Neural cell (in vitro differentiated cells): Measurements from ENCODE around the gene POLR3E.

Source experiments
- CTCF ChIP-seq: fragments of 450-650 bp; IDR thresholded peaks from 2 replicates; pipeline ENCODE4 v1.5.1; 2014; ENCODE audit warnings: antibody characterized with exemption, mild to moderate bottlenecking, moderate library complexity; ENCODE audit not compliant: poor library complexity, severe bottlenecking
- EZH2 ChIP-seq: fragments of 200-600, 300-800 bp; shearing (Covaris generic), sonication (generic); IDR thresholded peaks from 2 replicates; pipeline ENCODE4 v1.6.1; 2014; ENCODE audit warnings: antibody characterized with exemption, low read length, borderline replicate concordance, mild to moderate bottlenecking; ENCODE audit not compliant: insufficient read depth, poor library complexity, severe bottlenecking
- RAD21 ChIP-seq: fragments of 450-650 bp; conservative IDR thresholded peaks from 2 replicates; pipeline ENCODE4 v1.6.1; 2014; ENCODE audit warnings: antibody characterized with exemption, mild to moderate bottlenecking, moderate library complexity
- SMC3 ChIP-seq: fragments of 450-650 bp; conservative IDR thresholded peaks from 2 replicates; pipeline ENCODE4 v1.6.1; 2014; ENCODE audit warnings: antibody characterized with exemption, mild to moderate bottlenecking, moderate library complexity; ENCODE audit not compliant: poor library complexity

DNA sequence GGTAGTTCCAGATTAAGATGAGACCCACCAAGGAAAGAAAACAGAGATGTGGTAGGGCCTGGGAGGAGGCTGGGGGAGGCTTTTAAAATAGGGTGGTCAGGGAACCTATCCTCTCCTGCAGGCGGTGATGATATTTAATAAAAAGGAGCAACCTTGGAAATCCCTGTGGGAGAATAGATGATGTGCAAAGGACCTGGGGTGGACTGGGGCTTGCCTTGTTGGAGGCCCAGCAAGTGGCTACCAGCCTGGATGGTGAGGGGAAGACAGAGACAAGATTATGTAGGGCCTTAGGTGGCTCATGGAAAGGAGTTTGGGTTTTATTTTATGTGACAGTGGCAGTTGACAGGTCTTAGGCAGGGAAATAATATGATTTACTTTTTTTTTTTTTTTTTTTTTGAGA, 1.8 kb downstream of the POLR3E start:
- TF ChIP-seq EZH2 (no peak), CTCF (no peak), RAD21 (no peak), SMC3 (no peak)
